GM19025 (cell line): Measurements from ENCODE around the gene KLHL29.

Experiments
- ATAC-seq: cut with Tn5 transposase; IDR thresholded peaks from one replicate; pipeline ENCODE4 v1.9.1; 2021; ENCODE audit warnings: mild to moderate bottlenecking, low read depth, moderate library complexity; ENCODE audit not compliant: unreplicated experiment

KLHL29 gene

GRCh38 chr2:23684395-23685176 lies 299.6 kb downstream of the KLHL29 start:
- ATAC-seq: no peak

- no peak for ATAC-seq
These were observed 300.2 kb downstream of the KLHL29 start for GRCh38 chr2:23685181-23685580.

GRCh38 chr2:23685706-23686105 lies 300.7 kb downstream of the KLHL29 start:
- no peak for ATAC-seq

GRCh38 chr2:23686405-23687029 lies 301.5 kb downstream of the KLHL29 start:
- no peak for ATAC-seq

- no peak for ATAC-seq
These were observed 302.2 kb downstream of the KLHL29 start for GRCh38 chr2:23687214-23687613.

GRCh38 chr2:23687713-23688112 lies 302.7 kb downstream of the KLHL29 start:
- ATAC-seq: no peak

- ATAC-seq: no peak
These were observed 303.6 kb downstream of the KLHL29 start for GRCh38 chr2:23688486-23689130.

- no peak for ATAC-seq
These were observed 304.2 kb downstream of the KLHL29 start for GRCh38 chr2:23689131-23689700.

- no peak for ATAC-seq
These were observed 304.9 kb downstream of the KLHL29 start for GRCh38 chr2:23689891-23690290.

GRCh38 chr2:23690421-23691105 lies 305.6 kb downstream of the KLHL29 start:
- ATAC-seq: no peak

GRCh38 chr2:23691106-23691470 lies 306.1 kb downstream of the KLHL29 start:
- ATAC-seq: no peak

GRCh38 chr2:23691565-23691964 lies 306.6 kb downstream of the KLHL29 start:
- ATAC-seq: no peak

GRCh38 chr2:23692263-23692662 lies 307.3 kb downstream of the KLHL29 start:
- no peak for ATAC-seq

GRCh38 chr2:23692851-23693605 lies 308.0 kb downstream of the KLHL29 start:
- no peak for ATAC-seq

- ATAC-seq: no peak
These were observed 308.6 kb downstream of the KLHL29 start for GRCh38 chr2:23693606-23693951.

- ATAC-seq: no peak
These were observed 309.4 kb downstream of the KLHL29 start for GRCh38 chr2:23694058-23695045.

GRCh38 chr2:23695214-23695889 lies 310.4 kb downstream of the KLHL29 start:
- ATAC-seq: no peak
